ENCODE data around the gene FAM3A.

Gene FAM3A

GRCh38 chrX:154458954-154459778 lies 56.9 kb downstream of the FAM3A start:
- no peak for DNase-seq (ENCODE audit: low read depth)

DNA sequence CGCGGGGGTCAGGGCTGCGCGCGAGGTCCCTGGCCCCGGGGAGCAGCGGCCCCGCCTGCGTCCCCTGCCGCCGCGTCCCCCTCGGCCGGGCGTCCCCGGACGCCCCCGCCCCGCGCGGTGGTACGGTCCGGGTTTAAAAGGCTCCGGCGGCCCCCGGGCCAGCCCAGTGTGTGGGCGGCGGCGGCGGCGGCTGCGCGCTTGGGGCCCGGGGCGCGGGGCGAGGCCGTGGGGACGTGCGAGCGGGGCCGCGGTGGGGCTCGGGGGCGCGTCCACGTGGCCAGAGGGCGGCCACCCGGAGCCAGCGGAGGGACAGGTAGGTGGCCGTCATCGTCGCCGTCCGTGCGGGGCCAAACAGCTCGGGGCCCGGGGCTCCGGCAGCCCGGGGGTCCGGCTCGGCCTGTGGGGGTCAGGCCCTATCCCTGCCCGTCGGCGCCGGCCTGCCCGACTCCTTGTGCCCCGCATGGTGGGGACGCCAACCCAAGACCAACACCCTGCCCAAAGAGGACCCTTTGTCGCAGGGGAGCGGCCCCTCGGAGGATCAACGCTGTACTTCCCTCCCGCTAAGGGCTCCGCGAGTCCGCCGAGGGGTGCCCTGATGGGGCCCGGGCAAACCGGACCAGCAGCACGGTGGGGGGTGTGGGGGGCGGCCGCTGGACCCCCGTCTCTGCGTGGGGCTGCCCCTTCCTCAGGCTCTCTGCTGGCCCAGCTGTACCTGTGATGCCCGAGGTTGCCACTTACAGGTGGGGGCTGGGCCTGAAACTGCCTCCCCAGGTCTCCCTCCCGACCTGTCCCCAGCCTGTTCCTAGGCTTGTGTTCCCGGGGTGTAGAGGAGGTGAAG lies 57.7 kb downstream of the FAM3A start, which contains the start of gene PLXNA3:
Gene PLXNA3, plus strand, starts transcription at position 166 of the 838 bp plus-strand sequence. CDS start 1,903 bp downstream, outside the sequence.
- no peak for DNase-seq (ENCODE audit: low read depth)

DNA sequence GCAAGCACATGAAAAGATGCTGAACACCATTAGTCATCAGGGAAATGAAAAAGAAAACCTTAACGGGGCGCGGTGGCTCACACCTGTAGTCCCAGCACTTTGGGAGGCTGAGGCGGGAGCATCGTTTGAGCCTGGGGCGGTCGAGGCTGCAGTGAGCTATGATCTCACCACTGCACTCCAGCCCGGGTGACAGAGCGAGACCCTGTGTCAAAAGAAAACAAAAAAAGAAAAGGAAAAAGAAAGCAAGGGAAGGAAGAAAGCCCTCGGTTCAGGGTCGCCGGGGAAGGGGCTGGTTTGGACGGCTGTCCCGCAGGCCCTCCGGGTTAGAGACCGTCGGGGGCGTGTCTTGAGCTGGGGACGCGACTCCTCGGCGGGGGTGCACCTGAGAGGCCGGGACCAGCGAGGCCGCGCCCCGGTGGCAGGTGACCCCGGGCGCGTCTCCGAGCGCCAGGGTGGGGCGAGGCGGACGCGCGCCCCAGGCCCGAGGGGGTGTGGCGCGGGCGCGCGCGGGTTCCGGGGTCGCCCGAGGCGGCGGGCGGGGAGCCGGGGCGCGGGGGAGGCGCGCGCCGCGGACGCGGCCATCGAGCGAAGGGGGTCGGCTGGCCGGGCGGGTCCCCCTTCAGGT lies 58.4 kb downstream of the FAM3A start:
- DNase-seq (ENCODE audit: low read depth): no peak
